ENCODE data around the gene C16orf86. TPM values are rescaled to one million over a fixed set of nuclear protein-coding genes. Genes with fewer than 3 reads are reported as not detected.

Gene C16orf86
- total RNA-seq, 4 donors from 2014 or later = 15.9 to 31.2 (median 25.5) TPM

- Histone ChIP-seq H3K36me3 (no peaks in the 10 kb centered on the region), H3K27ac (no peak overlapping the region), H3K9me3 (no peaks in the 10 kb centered on the region), H3K4me3 (no peak overlapping the region), H3K4me1 (peaks cover 0 to 35% (median 0%) of the 10 kb centered on the region in 4 donors), H3K27me3 (peaks cover 0 to 79% of the 10 kb centered on the region in 2 donors)
- DNase-seq (ENCODE audit: low spot score in 2 of 2) = no peak
- TF ChIP-seq CTCF (IDR thresholded peaks at IDR 0.05) (no peak), EP300 (IDR thresholded peaks at IDR 0.05) (no peak), POLR2A (IDR thresholded peaks at IDR 0.05) (no peak)
- 76 to 85% methylated on average over 10 to 11 of the region's 13 CpGs for WGBS, 2 donors
Observed at GRCh38 chr16:67647681-67648080, 18.9 kb upstream of the C16orf86 start.

- DNase-seq (ENCODE audit: low spot score in 2 of 2) = no peak
- Histone ChIP-seq H3K4me3 (no peak overlapping the region), H3K27ac (no peak overlapping the region), H3K36me3 (no peaks in the 10 kb centered on the region), H3K27me3 (peaks cover 0 to 81% of the 10 kb centered on the region in 2 donors), H3K9me3 (no peaks in the 10 kb centered on the region), H3K4me1 (peaks cover 0 to 41% (median 1%) of the 10 kb centered on the region in 4 donors)
- TF ChIP-seq EP300 (IDR thresholded peaks at IDR 0.05) (no peak), CTCF (IDR thresholded peaks at IDR 0.05) (no peak), POLR2A (IDR thresholded peaks at IDR 0.05) (no peak)
- 18 to 36% methylated on average over 42 to 58 of the region's 65 CpGs for WGBS, 2 donors
Observed at GRCh38 chr16:67648088-67648763, 18.4 kb upstream of the C16orf86 start.

- DNase-seq (ENCODE audit: low spot score in 2 of 2) = no peak
- H3K27me3 ChIP-seq = peaks cover 0 to 88% of the 10 kb centered on the region in 2 donors
- TF ChIP-seq EP300 (IDR thresholded peaks at IDR 0.05) (no peak), POLR2A (IDR thresholded peaks at IDR 0.05) (no peak), CTCF (IDR thresholded peaks at IDR 0.05) (no peak)
- H3K27ac ChIP-seq = no peak overlapping the region
- H3K9me3 ChIP-seq = no peaks in the 10 kb centered on the region
- 45 to 46% methylated on average over 30 to 31 of the region's 35 CpGs for WGBS, 2 donors
- no peak overlapping the region for H3K4me3 ChIP-seq
- H3K4me1 ChIP-seq = peaks cover 0 to 47% (median 6%) of the 10 kb centered on the region in 4 donors
- H3K36me3 ChIP-seq = no peaks in the 10 kb centered on the region
Observed at GRCh38 chr16:67648764-67649407, 17.7 kb upstream of the C16orf86 start.

- Histone ChIP-seq H3K4me3 (peak overlapping the region in 1 of 4 donors; percentile 21), H3K27ac (no peak overlapping the region), H3K4me1 (peaks cover 0 to 47% (median 6%) of the 10 kb centered on the region in 4 donors), H3K9me3 (no peaks in the 10 kb centered on the region), H3K27me3 (peaks cover 0 to 90% of the 10 kb centered on the region in 2 donors), H3K36me3 (no peaks in the 10 kb centered on the region)
- no peak for DNase-seq (ENCODE audit: low spot score in 2 of 2)
- no peak for TF ChIP-seq CTCF (IDR thresholded peaks at IDR 0.05)
- TF ChIP-seq EP300 (IDR thresholded peaks at IDR 0.05) = no peak
- TF ChIP-seq POLR2A (IDR thresholded peaks at IDR 0.05) = no peak
- WGBS, 2 donors = 17 to 22% methylated on average over 29 to 34 of the region's 34 CpGs
Observed at GRCh38 chr16:67649494-67649931, 17.1 kb upstream of the C16orf86 start.

GRCh38 chr16:67650023-67650422, 16.6 kb upstream of the C16orf86 start:
- Histone ChIP-seq H3K4me3 (peak overlapping the region in 1 of 4 donors; percentile 21), H3K36me3 (no peaks in the 10 kb centered on the region), H3K4me1 (peaks cover 0 to 42% (median 6%) of the 10 kb centered on the region in 4 donors), H3K27ac (no peak overlapping the region), H3K27me3 (peaks cover 0 to 95% of the 10 kb centered on the region in 2 donors), H3K9me3 (no peaks in the 10 kb centered on the region)
- no peak for TF ChIP-seq CTCF (IDR thresholded peaks at IDR 0.05)
- no peak for TF ChIP-seq POLR2A (IDR thresholded peaks at IDR 0.05)
- TF ChIP-seq EP300 (IDR thresholded peaks at IDR 0.05) = no peak
- no peak for DNase-seq (ENCODE audit: low spot score in 2 of 2)
- WGBS, 2 donors = 47 to 53% methylated on average over 8 of the region's 8 CpGs
